HCT116 (cell line): ENCODE measurements around the gene CRIP1. TPM values are rescaled to one million over a fixed set of nuclear protein-coding genes. Genes with fewer than 3 reads are reported as not detected.

ENCODE experiments used
- ATAC-seq: fragments of 200-7000 bp; cut with Tn5 transposase; 2 replicates; pipeline ENCODE4 v1.9.1; 2020; ENCODE audit warnings: mild to moderate bottlenecking, moderate library complexity
- BruUV-seq: library from RNA; stranded (reverse); fragments of 400-500 nt; replicated peaks from 2 replicates; lab custom pipeline; 2021; lab: Mats Ljungman, UMichigan
- CTCF ChIA-PET: fragments of 300-600 bp; sonication (Branson Sonifier 250); formaldehyde crosslinking; loops from one replicate; lab custom pipeline; 2021; ENCODE audit warnings: antibody characterized with exemption; lab: Charles Lee
- POLR2A ChIA-PET: fragments of 300-600, 350-600 bp; sonication (Branson Sonifier 250); formaldehyde crosslinking; loops from one replicate; lab custom pipeline; 2021; ENCODE audit warnings: antibody characterized with exemption; lab: Charles Lee
- RAD21 ChIA-PET, 2 experiments: fragments of 300-600 bp; sonication (Branson Sonifier 250); formaldehyde crosslinking; loops; one replicate each; lab custom pipeline; 2023; ENCODE audit warnings: low total read pairs in 2 of 2; ENCODE audit not compliant: uncharacterized antibody in 2 of 2, unreplicated experiment in 2 of 2, low non-redundant PET in 1 of 2; lab: Charles Lee
- DNase-seq: peaks from one replicate; pipeline ENCODE4 v3.0.0-alpha.2; 2010; ENCODE audit warnings: low read depth, low spot score
- H2AFZ ChIP-seq: fragments of 200-600 bp; shearing (Covaris generic), sonication (generic); 2 replicates; pipeline ENCODE4 v1.6.1; 2017; ENCODE audit warnings: low read depth, mixed run types, mixed read lengths, antibody characterized with exemption, low read length; ENCODE audit not compliant: poor library complexity, severe bottlenecking
- H3K27ac ChIP-seq: 2 replicates; pipeline ENCODE4 v1.5.1; 2012; ENCODE audit warnings: low read depth, low read length
- H3K27me3 ChIP-seq: fragments of 200-600 bp; sonication (generic); 2 replicates; pipeline ENCODE4 v1.6.1; 2016; ENCODE audit warnings: mixed run types, low read length, mixed read lengths; ENCODE audit not compliant: insufficient read depth
- H3K36me3 ChIP-seq, 2 experiments: fragments of 200-500 bp in 1 of 2; fragments of 200-600 bp in 1 of 2; sonication (Bioruptor generic) in 1 of 2; sonication (generic) in 1 of 2; 2 replicates each; pipeline versions ENCODE4 v1.5.1 to v1.6.1; 2014 to 2016; ENCODE audit warnings: low read length in 2 of 2, inconsistent platforms in 1 of 2, mixed read lengths in 1 of 2, mixed run types in 1 of 2; ENCODE audit not compliant: insufficient read depth in 2 of 2, control insufficient read depth in 1 of 2
- H3K4me1 ChIP-seq, 2 experiments: fragments of 200-600 bp in 1 of 2; sonication (generic) in 1 of 2; 2 replicates each; pipeline versions ENCODE4 v1.5.1 to v1.6.1; 2012 to 2017; ENCODE audit warnings: low read length in 2 of 2, inconsistent platforms in 1 of 2, mild to moderate bottlenecking in 1 of 2, mixed read lengths in 1 of 2, mixed run types in 1 of 2, moderate library complexity in 1 of 2; ENCODE audit not compliant: insufficient read depth in 2 of 2, control insufficient read depth in 1 of 2
- H3K4me2 ChIP-seq: fragments of 200-600 bp; sonication (generic); 2 replicates; pipeline ENCODE4 v1.6.1; 2017; ENCODE audit warnings: mixed run types, low read length, mixed read lengths
- H3K4me3 ChIP-seq, 2 experiments: fragments of 200-600 bp in 1 of 2; sonication (generic) in 1 of 2; replicated peaks in 1 of 2; 2 replicates each; pipeline ENCODE4 v1.5.1; 2011 to 2016; ENCODE audit warnings: low read length in 2 of 2, control low read depth in 1 of 2, low read depth in 1 of 2, mild to moderate bottlenecking in 1 of 2, mixed read lengths in 1 of 2, mixed run types in 1 of 2
- H3K79me2 ChIP-seq: fragments of 200-600 bp; sonication (generic); 2 replicates; pipeline ENCODE4 v1.6.1; 2017; ENCODE audit warnings: mild to moderate bottlenecking, mixed run types, low read length, moderate library complexity, mixed read lengths; ENCODE audit not compliant: insufficient read depth
- H3K9ac ChIP-seq: fragments of 200-600 bp; sonication (generic); 2 replicates; pipeline ENCODE4 v1.6.1; 2016; ENCODE audit warnings: low read length, mixed read lengths
- H3K9me2 ChIP-seq: fragments of 200-600 bp; sonication (generic), shearing (Covaris generic); 2 replicates; pipeline ENCODE4 v1.6.1; 2017; ENCODE audit warnings: mixed run types, mild to moderate bottlenecking, moderate library complexity; ENCODE audit not compliant: insufficient read depth
- H3K9me3 ChIP-seq, 2 experiments: fragments of 200-500 bp in 1 of 2; fragments of 200-600 bp in 1 of 2; sonication (Bioruptor generic) in 1 of 2; sonication (generic) in 1 of 2; 2 replicates each; pipeline ENCODE4 v1.6.1; 2014 to 2017; ENCODE audit warnings: low read length in 2 of 2, mixed read lengths in 2 of 2, inconsistent platforms in 1 of 2, low read depth in 1 of 2, mild to moderate bottlenecking in 1 of 2, mixed run types in 1 of 2, moderate library complexity in 1 of 2; ENCODE audit not compliant: control insufficient read depth in 1 of 2, insufficient read depth in 1 of 2
- H4K20me1 ChIP-seq: fragments of 200-600 bp; sonication (generic), shearing (Covaris generic); 2 replicates; pipeline ENCODE4 v1.6.1; 2017; ENCODE audit warnings: mixed run types, mild to moderate bottlenecking, moderate library complexity; ENCODE audit not compliant: insufficient read depth
- CEBPB ChIP-seq: IDR thresholded peaks from 2 replicates; pipeline ENCODE4 v1.6.1; 2012; ENCODE audit warnings: low read depth
- CTCF ChIP-seq, 3 experiments: fragments of 200-600 bp in 1 of 3; sonication (generic) in 1 of 3; IDR thresholded peaks in 2 of 3; conservative IDR thresholded peaks in 1 of 3; 2 replicates each; pipeline ENCODE4 v1.5.1; 2012 to 2017; ENCODE audit warnings: low read depth in 2 of 3, low read length in 2 of 3, antibody characterized with exemption in 1 of 3, borderline replicate concordance in 1 of 3, control low read depth in 1 of 3, mild to moderate bottlenecking in 1 of 3, mixed read lengths in 1 of 3, mixed run types in 1 of 3, moderate library complexity in 1 of 3; ENCODE audit not compliant: insufficient read depth in 1 of 3
- EZH2phosphoT487 ChIP-seq: fragments of 200-600 bp; IDR thresholded peaks from 2 replicates; pipeline ENCODE4 v1.6.1; 2018; ENCODE audit warnings: antibody characterized with exemption, borderline replicate concordance
- JUND ChIP-seq: IDR thresholded peaks from 2 replicates; pipeline ENCODE4 v1.6.1; 2012
- MAX ChIP-seq: IDR thresholded peaks from 2 replicates; pipeline ENCODE4 v1.6.1; 2012
- POLR2A ChIP-seq: IDR thresholded peaks from 2 replicates; pipeline ENCODE4 v1.7.0; 2011; ENCODE audit warnings: borderline replicate concordance; ENCODE audit not compliant: insufficient read depth, insufficient read length; ENCODE audit errors: extremely low read depth
- POLR2AphosphoS5 ChIP-seq: IDR thresholded peaks from 2 replicates; pipeline ENCODE4 v1.6.1; 2011; ENCODE audit warnings: mild to moderate bottlenecking, low read depth, low read length, moderate library complexity
- RAD21 ChIP-seq: IDR thresholded peaks from 2 replicates; pipeline ENCODE4 v1.6.1; 2012; ENCODE audit warnings: low read depth, mild to moderate bottlenecking
- SIN3A ChIP-seq: IDR thresholded peaks from 2 replicates; pipeline ENCODE4 v1.6.1; 2012; ENCODE audit warnings: low read depth
- SP1 ChIP-seq: IDR thresholded peaks from 2 replicates; pipeline ENCODE4 v1.6.1; 2012; ENCODE audit warnings: low read depth
- SRF ChIP-seq: IDR thresholded peaks from 2 replicates; pipeline ENCODE4 v1.6.1; 2012; ENCODE audit warnings: low read depth
- TCF7L2 ChIP-seq: IDR thresholded peaks from 2 replicates; pipeline ENCODE4 v1.7.0; 2011; ENCODE audit warnings: borderline replicate concordance, inconsistent platforms; ENCODE audit not compliant: insufficient read depth, insufficient read length; ENCODE audit errors: extremely low read depth
- YY1 ChIP-seq: IDR thresholded peaks from 2 replicates; pipeline ENCODE4 v1.6.1; 2011; ENCODE audit warnings: low read length, low read depth, moderate library complexity, mild to moderate bottlenecking; ENCODE audit not compliant: insufficient replicate concordance; ENCODE audit errors: extremely low read depth
- ZFX ChIP-seq: fragments of 450-650 bp; IDR thresholded peaks from 2 replicates; pipeline ENCODE4 v1.6.1; 2017
- intact Hi-C: fragments of 100-400 bp; cut with micrococcal nuclease; formaldehyde crosslinking; loops from 2 replicates; pipeline ENCODE4 v1.10.0; 2022
- total RNA-seq: library from RNA; stranded (reverse); gene quantifications from one replicate; pipeline ENCODE4 v1.2.1, GENCODE V29; 2021; ENCODE audit not compliant: unreplicated experiment

Gene CRIP1
- total RNA-seq, 1 experiment from 2014 or later = 260 TPM

- peak overlapping the region; percentile 100 for H3K27ac ChIP-seq
- H3K36me3 ChIP-seq = 0 out of 4 replicates have a peak, but pooled peaks cover 0 to 3% of the 10 kb centered on the region in 2 experiments
- TF ChIP-seq JUND = no peak
- TF ChIP-seq POLR2A = peak; percentile 36
- peak in 2 of 3 experiments; percentile 60 to 69; a peak in 4 of 6 replicates for TF ChIP-seq CTCF (IDR thresholded peaks at IDR 0.05 in 2 of 3, conservative IDR thresholded peaks at IDR 0.05 in 1 of 3; ENCODE audit: borderline replicate concordance in 1 of 3, insufficient read depth in 1 of 3, low read depth in 2 of 3, low read length in 2 of 3)
- TF ChIP-seq EZH2phosphoT487 = no peak
- TF ChIP-seq SP1 = no peak
- TF ChIP-seq SRF = no peak
- TF ChIP-seq MAX = no peak
- TF ChIP-seq CEBPB = no peak
- TF ChIP-seq YY1 = no peak
- TF ChIP-seq ZFX = peak; percentile 19; the same call in 1 of the 2 replicates
- TF ChIP-seq RAD21 = no peak
- TF ChIP-seq POLR2AphosphoS5 = peak; percentile 60; the same call in 1 of the 2 replicates
- no peak for TF ChIP-seq SIN3A
- TF ChIP-seq TCF7L2 = peak; percentile 81
- peak overlapping the region; percentile 97 for H3K9ac ChIP-seq
- H4K20me1 ChIP-seq = no peaks in the 10 kb centered on the region; the same call in 1 of the 2 replicates
- intact Hi-C loops = loop anchor here (1.0 to 5.0 kb wide), 3 partner anchors 8 to 119 kb away; partner anchors contain the start of gene TMEM121
- H3K9me3 ChIP-seq = no peaks in the 10 kb centered on the region
- TSS peak; percentile 69 for BruUV-seq
- ChIA-PET CTCF (interaction anchor here (0.7 to 2.5 kb wide), 12 partner anchors 8 to 121 kb away, joined by 3 to 77 read pairs (median 4); no protein-coding TSS in a partner anchor), RAD21 (interaction anchor here (0.6 to 1.9 kb wide), 8 partner anchors 9 to 119 kb away, joined by 3 to 16 read pairs (median 4); no protein-coding TSS in a partner anchor), POLR2A (interaction anchor here (0.6 to 3.1 kb wide), 5 partner anchors 8 to 385 kb away, joined by 3 to 29 read pairs (median 3); no protein-coding TSS in a partner anchor)
- peak overlapping the region; percentile 65 to 87 for H3K4me3 ChIP-seq
- H3K4me1 ChIP-seq = peaks cover 20 to 55% of the 10 kb centered on the region in 2 experiments
- ATAC-seq (peak; percentile 16), DNase-seq (peak; percentile 85)
- no peaks in the 10 kb centered on the region for H3K9me2 ChIP-seq
- no peak overlapping the region for H2AFZ ChIP-seq
- H3K79me2 ChIP-seq = peaks cover 18% of the 10 kb centered on the region
- peak overlapping the region; percentile 99 for H3K4me2 ChIP-seq
- no peaks in the 10 kb centered on the region for H3K27me3 ChIP-seq
Measured at GRCh38 chr14:105489542-105490266, 3.0 kb downstream of the CRIP1 start.
